Mesodermal cell (in vitro differentiated cells): ENCODE measurements around the gene CHL1.

Source experiments
- H3K27ac ChIP-seq: 2 replicates; pipeline ENCODE4 v1.7.0; 2013; ENCODE audit warnings: mild to moderate bottlenecking, low read depth, low read length, moderate library complexity; ENCODE audit not compliant: severe bottlenecking
- H3K36me3 ChIP-seq: 2 replicates; pipeline ENCODE4 v1.7.1; 2013; ENCODE audit warnings: mild to moderate bottlenecking, low read length, moderate library complexity; ENCODE audit not compliant: control insufficient read depth, insufficient read depth
- H3K4me1 ChIP-seq: one replicate; pipeline ENCODE4 v1.7.1; 2013; ENCODE audit warnings: mild to moderate bottlenecking, low read length; ENCODE audit not compliant: insufficient read depth, control insufficient read depth, poor library complexity, severe bottlenecking
- H3K4me3 ChIP-seq: 2 replicates; pipeline ENCODE4 v1.7.0; 2013; ENCODE audit warnings: low read length, control low read depth, mild to moderate bottlenecking; ENCODE audit not compliant: insufficient read depth, poor library complexity, severe bottlenecking; ENCODE audit errors: extremely low read depth
- H3K9me3 ChIP-seq: 2 replicates; pipeline ENCODE4 v1.7.1; 2013; ENCODE audit warnings: mild to moderate bottlenecking, low read length, moderate library complexity; ENCODE audit not compliant: control insufficient read depth
- WGBS, 2 experiments: methylation state at CpG; one replicate each; pipeline ENCODE4 v1.1.5; 2013; ENCODE audit warnings: missing lambda C conversion rate in 2 of 2; ENCODE audit not compliant: insufficient coverage in 2 of 2; 5-methylcytosine and 5-hydroxymethylcytosine counted together

CHL1 gene

DNA sequence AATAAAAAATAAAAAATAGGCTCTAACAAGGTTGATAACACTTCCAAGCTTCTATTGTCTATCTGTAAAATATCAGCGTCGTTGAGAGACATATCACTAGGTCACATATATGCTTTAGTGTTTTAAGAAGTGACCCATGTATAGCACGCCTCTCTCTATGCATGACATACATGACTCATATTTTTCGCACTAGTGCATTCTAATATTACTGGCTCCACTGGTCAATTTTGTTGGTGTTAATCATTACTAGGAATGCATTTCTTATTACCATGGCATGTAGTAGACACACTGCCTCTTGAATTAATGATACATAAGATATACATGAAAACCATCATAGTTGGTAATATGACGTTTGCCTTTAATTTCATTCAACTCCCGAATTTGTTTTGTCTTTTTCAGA, 203.1 kb downstream of the CHL1 start:
- Histone ChIP-seq H3K27ac (no peak overlapping the region), H3K4me3 (no peak overlapping the region), H3K9me3 (peaks cover 17% of the 10 kb centered on the region), H3K36me3 (no peaks in the 10 kb centered on the region), H3K4me1 (no peaks in the 10 kb centered on the region)
- WGBS, 2 experiments: 90% methylated on average over 2 of the region's 6 CpGs; no CpG with 5 or more reads in 1 of the 2 experiments

DNA sequence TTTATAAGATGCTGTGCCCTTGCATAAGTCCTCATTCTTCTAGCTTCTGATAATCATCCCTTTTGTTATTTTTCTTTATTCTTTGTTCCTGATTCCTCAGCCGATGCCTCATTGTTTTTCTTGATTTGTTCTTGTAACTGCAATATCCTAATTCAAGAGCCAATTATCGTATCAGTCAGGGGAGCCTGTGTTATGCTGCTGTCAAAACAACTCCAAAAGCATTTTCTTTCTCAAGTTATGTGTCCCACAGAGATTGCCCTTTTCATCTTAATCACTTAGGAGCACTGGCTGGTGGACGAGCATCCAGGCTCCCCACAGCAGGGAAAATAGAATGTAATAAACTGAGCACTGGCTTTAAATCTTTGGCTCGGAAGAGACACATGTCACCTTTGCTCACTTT, 207.3 kb downstream of the CHL1 start:
- H3K27ac ChIP-seq: no peak overlapping the region
- WGBS, 2 experiments: 65 to 77% methylated on average over 2 of the region's 4 CpGs
- peaks cover 19% of the 10 kb centered on the region for H3K9me3 ChIP-seq
- H3K4me3 ChIP-seq: no peak overlapping the region
- no peaks in the 10 kb centered on the region for H3K4me1 ChIP-seq
- no peaks in the 10 kb centered on the region for H3K36me3 ChIP-seq

DNA sequence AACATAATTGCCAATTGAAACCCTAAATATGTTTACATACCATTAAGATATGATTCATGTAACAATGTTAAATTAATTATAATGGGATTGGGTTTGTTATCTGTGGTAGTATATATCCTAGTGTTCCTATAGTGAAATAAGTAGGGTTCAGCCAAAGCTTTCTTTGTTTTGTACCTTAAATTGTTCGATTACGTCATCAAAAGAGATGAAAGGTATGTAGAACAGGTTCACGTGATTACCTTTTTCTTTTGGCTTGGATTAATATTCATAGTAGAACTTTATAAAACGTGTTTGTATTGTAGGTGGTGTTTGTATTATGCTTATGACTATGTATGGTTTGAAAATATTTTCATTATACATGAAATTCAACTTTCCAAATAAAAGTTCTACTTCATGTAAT, 212.4 kb downstream of the CHL1 start:
- Histone ChIP-seq H3K36me3 (no peaks in the 10 kb centered on the region), H3K4me3 (no peak overlapping the region), H3K4me1 (no peaks in the 10 kb centered on the region), H3K9me3 (peaks cover 26% of the 10 kb centered on the region), H3K27ac (no peak overlapping the region)
- WGBS, 2 experiments: 100% methylated on average over 2 of the region's 4 CpGs

DNA sequence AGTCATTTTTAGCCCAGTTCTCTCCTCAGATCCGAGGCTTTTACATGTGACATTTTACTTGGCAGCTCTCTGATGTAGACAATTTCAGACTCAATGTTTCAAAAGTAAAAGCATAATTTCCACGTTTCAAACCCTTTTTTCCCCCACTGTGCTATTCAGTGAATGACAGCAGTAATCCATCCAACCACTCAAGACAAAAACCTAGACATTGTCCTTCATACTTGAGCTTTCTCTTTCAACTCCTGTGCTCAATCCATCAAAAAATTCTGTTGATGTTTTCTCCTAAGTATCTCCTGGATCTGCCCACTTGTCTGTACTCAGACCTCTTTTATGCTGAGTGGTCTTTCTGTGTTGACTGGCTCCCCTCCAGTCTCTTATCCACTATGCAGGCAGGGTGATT, 214.7 kb downstream of the CHL1 start:
- H3K27ac ChIP-seq: no peak overlapping the region
- 24 to 28% methylated on average over 2 of the region's 2 CpGs for WGBS, 2 experiments
- no peaks in the 10 kb centered on the region for H3K4me1 ChIP-seq
- H3K36me3 ChIP-seq: no peaks in the 10 kb centered on the region
- no peak overlapping the region for H3K4me3 ChIP-seq
- H3K9me3 ChIP-seq: peaks cover 17% of the 10 kb centered on the region

DNA sequence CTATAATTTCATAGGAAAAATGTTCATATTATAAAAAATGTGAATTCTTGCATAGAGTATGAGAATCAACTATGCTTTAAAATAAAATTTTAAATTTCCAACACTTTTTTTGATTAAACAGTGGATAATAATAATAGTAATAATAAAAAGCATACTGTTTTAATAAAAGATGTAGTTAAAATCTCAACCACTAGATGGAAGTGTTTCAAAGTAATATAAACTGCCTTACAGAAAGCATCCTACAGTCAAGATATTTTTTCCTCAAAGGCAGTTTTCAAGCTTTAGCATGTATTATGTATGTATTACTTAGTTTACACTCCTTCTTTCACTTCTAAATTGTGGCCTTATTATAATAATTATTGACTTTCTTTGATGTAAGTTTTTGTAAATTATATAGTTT, 217.5 kb downstream of the CHL1 start:
- no peak overlapping the region for H3K27ac ChIP-seq

DNA sequence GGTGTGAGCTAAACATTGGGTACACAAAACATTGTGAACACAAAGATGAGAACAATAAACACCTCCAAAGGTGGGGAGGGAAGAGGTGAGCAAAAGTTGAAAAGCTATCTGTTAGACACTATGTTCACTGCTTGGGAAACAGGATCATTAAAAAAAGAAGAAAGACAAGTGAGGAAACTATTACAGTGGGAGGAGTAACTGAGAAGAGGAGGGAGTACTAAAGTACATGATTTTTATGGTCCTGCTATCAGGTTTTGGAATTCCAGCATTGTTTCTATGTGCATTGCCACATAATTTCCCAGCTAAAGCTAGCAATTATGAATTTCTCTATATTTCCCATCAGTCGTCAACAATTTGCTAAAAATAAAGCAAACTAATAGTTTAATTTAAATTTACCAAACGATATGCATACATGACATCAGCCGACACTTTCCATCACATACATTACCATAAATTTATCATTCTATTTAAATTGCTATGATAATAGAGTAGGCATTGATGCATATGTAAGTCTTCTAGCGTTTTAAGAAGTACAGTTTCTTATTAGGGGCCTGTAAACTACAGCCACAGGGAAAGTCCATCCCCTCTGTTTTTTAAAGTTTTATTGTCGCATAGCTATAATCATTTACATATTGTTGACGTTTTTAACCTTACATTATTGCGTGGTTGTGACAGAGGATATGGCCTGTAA, 221.8 kb downstream of the CHL1 start:
- WGBS, 2 experiments: 40% methylated on average over 1 of the region's 7 CpGs; no CpG with 5 or more reads in 1 of the 2 experiments
- Histone ChIP-seq H3K9me3 (peaks cover 13% of the 10 kb centered on the region), H3K4me3 (no peak overlapping the region), H3K4me1 (no peaks in the 10 kb centered on the region), H3K36me3 (no peaks in the 10 kb centered on the region), H3K27ac (no peak overlapping the region)

More for the DNA sequence above, 217.5 kb downstream of the CHL1 start:
- Histone ChIP-seq H3K9me3 (peaks cover 17% of the 10 kb centered on the region), H3K36me3 (no peaks in the 10 kb centered on the region), H3K4me1 (no peaks in the 10 kb centered on the region), H3K4me3 (no peak overlapping the region)

DNA sequence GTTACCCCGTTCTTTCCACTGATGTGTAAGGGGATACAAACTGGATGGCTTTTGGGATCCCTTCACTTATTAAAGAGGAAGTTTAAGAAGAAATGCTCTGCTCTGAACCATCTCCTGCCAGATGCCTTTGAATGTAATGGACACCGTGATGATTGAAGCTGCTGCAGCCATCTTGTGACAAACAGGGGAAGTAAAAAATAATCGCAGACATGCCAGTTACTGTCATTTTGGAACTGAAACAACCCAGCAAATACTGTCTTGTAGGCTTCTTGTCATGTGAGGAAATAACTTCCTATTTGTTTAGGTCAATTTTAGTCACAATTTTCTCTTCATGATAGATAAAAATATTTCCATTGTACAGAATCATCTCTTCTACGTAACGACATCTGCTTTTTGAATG, 224.0 kb downstream of the CHL1 start:
- H3K4me1 ChIP-seq: no peaks in the 10 kb centered on the region
- H3K27ac ChIP-seq: no peak overlapping the region
- H3K9me3 ChIP-seq: peaks cover 15% of the 10 kb centered on the region
- 72 to 82% methylated on average over 2 to 3 of the region's 5 CpGs for WGBS, 2 experiments
- H3K36me3 ChIP-seq: no peaks in the 10 kb centered on the region
- H3K4me3 ChIP-seq: no peak overlapping the region

DNA sequence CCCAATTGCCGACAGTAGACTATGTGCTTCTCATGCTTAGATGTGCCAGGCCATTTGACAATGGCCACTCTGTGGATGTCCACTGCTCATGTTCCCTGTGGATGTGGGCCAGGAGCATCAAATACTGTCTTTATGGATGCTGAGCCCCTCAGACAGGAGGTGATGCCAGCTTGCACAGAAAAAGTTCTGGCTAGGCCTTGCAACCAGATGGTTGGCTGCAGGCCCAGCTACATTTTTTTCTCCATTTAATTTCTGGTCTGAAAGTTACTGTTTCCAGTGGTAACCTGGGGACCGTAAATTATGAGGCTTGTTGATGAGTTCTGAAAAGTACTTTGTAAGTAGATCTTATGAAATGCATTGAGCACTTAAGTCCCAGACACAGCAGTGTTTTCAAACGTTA, 228.5 kb downstream of the CHL1 start:
- no peak overlapping the region for H3K4me3 ChIP-seq
- 71 to 75% methylated on average over 1 of the region's 3 CpGs for WGBS, 2 experiments
- peaks cover 14% of the 10 kb centered on the region for H3K9me3 ChIP-seq
- H3K4me1 ChIP-seq: no peaks in the 10 kb centered on the region
- no peak overlapping the region for H3K27ac ChIP-seq
- no peaks in the 10 kb centered on the region for H3K36me3 ChIP-seq

DNA sequence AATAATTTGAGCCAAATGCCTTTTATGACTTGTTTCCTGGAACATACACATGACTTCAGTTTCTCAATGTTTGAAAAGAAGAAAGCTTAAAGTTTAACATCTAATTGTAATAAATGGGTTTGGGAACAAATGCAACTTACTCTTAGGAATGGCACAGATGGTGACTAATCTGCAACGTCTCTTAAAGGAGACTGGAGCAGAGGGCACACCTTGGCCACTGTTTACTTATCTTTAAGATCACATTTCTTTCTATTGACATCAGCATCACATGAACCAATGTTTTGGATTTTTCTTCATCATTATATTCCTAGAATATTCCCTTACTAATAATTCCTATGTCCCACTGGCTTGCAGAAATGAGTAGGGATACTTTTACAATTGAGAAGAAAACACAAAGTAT, 229.5 kb downstream of the CHL1 start:
- Histone ChIP-seq H3K4me1 (no peaks in the 10 kb centered on the region), H3K9me3 (peaks cover 9% of the 10 kb centered on the region), H3K4me3 (no peak overlapping the region), H3K27ac (no peak overlapping the region), H3K36me3 (no peaks in the 10 kb centered on the region)
- WGBS, 2 experiments: 67% methylated on average over 1 of the region's 1 CpG; no CpG with 5 or more reads in 1 of the 2 experiments

DNA sequence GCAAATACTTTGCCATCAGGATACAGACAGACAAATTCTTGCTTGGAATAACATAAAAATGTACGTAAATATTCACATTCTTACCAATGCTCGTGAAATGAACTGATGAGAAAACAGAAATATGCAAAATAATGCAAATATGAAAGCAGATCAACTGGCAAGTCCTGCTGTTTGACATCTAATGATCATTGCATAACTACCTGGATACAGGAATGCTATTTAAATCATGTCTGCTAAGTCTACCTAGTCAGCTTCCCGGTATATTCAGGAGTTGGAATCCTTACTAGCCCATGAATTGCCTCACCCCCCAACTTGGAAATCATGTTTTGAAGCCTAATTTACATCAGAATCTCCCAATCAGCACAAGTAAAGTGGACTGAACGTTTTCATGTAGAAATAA, 230.6 kb downstream of the CHL1 start:
- 57 to 75% methylated on average over 1 of the region's 4 CpGs for WGBS, 2 experiments
- Histone ChIP-seq H3K9me3 (peaks cover 9% of the 10 kb centered on the region), H3K4me3 (no peak overlapping the region), H3K27ac (no peak overlapping the region), H3K36me3 (no peaks in the 10 kb centered on the region), H3K4me1 (no peaks in the 10 kb centered on the region)

DNA sequence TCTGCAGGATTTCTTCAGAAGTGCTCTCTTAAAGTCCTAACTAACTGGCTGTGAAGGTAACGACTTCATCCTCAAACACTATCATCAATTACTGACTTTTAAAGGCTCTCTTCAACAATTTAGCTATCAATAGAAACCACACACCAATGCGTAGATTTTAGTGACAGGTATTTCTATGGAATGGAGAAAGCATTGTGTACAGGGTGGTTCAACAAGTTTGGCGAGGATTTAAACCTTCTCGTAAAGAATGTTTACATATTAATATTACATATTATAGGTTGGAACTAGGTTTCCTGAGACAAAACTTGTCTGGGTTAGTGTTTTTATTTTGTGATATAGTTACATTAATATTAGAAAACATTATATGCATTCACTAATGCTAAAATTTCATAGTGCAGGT, 233.6 kb downstream of the CHL1 start:
- no peaks in the 10 kb centered on the region for H3K36me3 ChIP-seq
- no peak overlapping the region for H3K27ac ChIP-seq
- no CpG with 5 or more reads among the region's 4 CpGs for WGBS, 2 experiments
- peaks cover 14% of the 10 kb centered on the region for H3K9me3 ChIP-seq
- H3K4me3 ChIP-seq: no peak overlapping the region
- H3K4me1 ChIP-seq: no peaks in the 10 kb centered on the region
